Heart left ventricle (tissue), 16 donors: ENCODE results near the gene ATP5MC2. TPM values are rescaled to one million over a fixed set of nuclear protein-coding genes. Genes with fewer than 3 reads are reported as not detected.

Source experiments
- ATAC-seq, 4 donors: fragments of 200-7000 bp; cut with Tn5 transposase; one replicate each; pipeline ENCODE4 v1.9.1; 2020 to 2022; ENCODE audit warnings: moderate library complexity in 4 of 4, mild to moderate bottlenecking in 3 of 4, moderate number of reproducible peaks in 1 of 4
- DNase-seq, 5 donors: peaks; one replicate each; pipeline ENCODE4 v3.0.0-alpha.2; 2020
- H3K27ac ChIP-seq, 12 donors: fragments of 200-600 bp; sonication (generic) in 4 of 12; one replicate each; pipeline versions ENCODE4 v1.5.0 to v1.8.0; 2016 to 2022; ENCODE audit warnings: mild to moderate bottlenecking in 2 of 12
- H3K27me3 ChIP-seq, 9 donors: fragments of 200-600 bp; sonication (generic) in 2 of 9; one replicate each; pipeline versions ENCODE4 v1.5.1 to v1.8.0; 2016 to 2022; ENCODE audit warnings: mild to moderate bottlenecking in 3 of 9
- H3K36me3 ChIP-seq, 9 donors: fragments of 200-600 bp; sonication (generic) in 2 of 9; one replicate each; pipeline versions ENCODE4 v1.5.0 to v1.8.0; 2018 to 2022; ENCODE audit warnings: mild to moderate bottlenecking in 2 of 9
- H3K4me1 ChIP-seq, 12 donors: fragments of 200-600 bp; sonication (generic) in 4 of 12; one replicate each; pipeline versions ENCODE4 v1.5.0 to v1.8.0; 2016 to 2022; ENCODE audit warnings: mild to moderate bottlenecking in 3 of 12
- H3K4me3 ChIP-seq, 12 donors: fragments of 200-600 bp; sonication (generic) in 4 of 12; one replicate each; pipeline versions ENCODE4 v1.5.0 to v1.8.0; 2017 to 2022; ENCODE audit warnings: mild to moderate bottlenecking in 9 of 12, moderate library complexity in 4 of 12
- H3K9me3 ChIP-seq, 12 donors: fragments of 200-600 bp; sonication (generic) in 4 of 12; one replicate each; pipeline versions ENCODE4 v1.5.0 to v1.8.0; 2016 to 2022; ENCODE audit warnings: mild to moderate bottlenecking in 1 of 12
- POLR2A ChIP-seq, 2 donors: fragments of 450-650 bp; IDR thresholded peaks; one replicate each; pipeline ENCODE4 v1.6.1; 2017; ENCODE audit warnings: antibody characterized with exemption in 2 of 2, mild to moderate bottlenecking in 2 of 2, moderate library complexity in 2 of 2
- WGBS, 4 donors: extraction: QIAGEN DNeasy Blood & Tissue Kit in 2 of 4; methylation state at CpG; one replicate each; pipeline versions ENCODE4 v1.1.5 to v1.1.7; 2013 to 2018; 5-methylcytosine and 5-hydroxymethylcytosine counted together
- intact Hi-C, 10 donors: fragments of 100-400 bp; cut with DNase I; formaldehyde crosslinking; loops; one replicate each; pipeline versions ENCODE4 v1.11.1 to v1.14.2; 2022
- polyA plus RNA-seq, 2 donors: library from polyadenylated mRNA; stranded (reverse); fragments of 200-250 nt; gene quantifications; one replicate each; pipeline ENCODE4 v1.2.3, GENCODE V29; 2013
- total RNA-seq, 9 donors: library from RNA; depleted of rRNA in 2 of 9; stranded (reverse); fragments of >200 nt in 2 of 9; fragmentation: NEBNext Ultra II Directional in 3 of 9; extraction: Animal tissue kit (Norgen Biotek cat#: 25700) in 3 of 9; gene quantifications; one replicate each; pipeline versions ENCODE4 v1.1.0 to v1.2.4, GENCODE V29; 2016 to 2023
- TF ChIP-seq, protein P1 (sequence below), 12 donors: fragments of 200-600 bp; sonication (generic) in 4 of 12; IDR thresholded peaks; one replicate each; pipeline versions ENCODE4 v1.5.0 to v1.8.0; 2018 to 2022; ENCODE audit warnings: antibody characterized with exemption in 12 of 12, mild to moderate bottlenecking in 5 of 12
- donor health status: ischemic (EF 13 %, LVEDD 7.1; RV severe dilation, severe dysfunction).
- donor health status: healthy with polysubstance abuse.
- donor health status: DM: no; HTN: yes; CAD: no.
- donor health status: DM: no; HTN: no; CAD: no.
- donor health status: ischemic (EF 25% LVEDD 6.9; RV normal size, moderate dysfunction).
- donor health status: ischemic (EF 25% LVEDD 5.7; RV mildly dilated, moderate dysfunction).
- donor health status: healthy.
- donor health status: DM: yes; HTN: yes; CAD: no.
- donor health status: ischemic (EF 35%, LVEDD 5.7; RV mildly dilated, moderate dysfunction).
- donor health status: nonischemic (EF 11% LVEDD 7.7; RV severe dilation, severe dysfunction).
- donor health status: DM: yes; HTN: yes; CAD: no.
- donor health status: PGD.
- donor health status: ischemic (EF 29% LVEDD 5.4; RV normal size, mild dysfunction).
- donor health status: nonischemic (EF 23%, LVEDD 6.1; RV moderate dilation, normal function).

ATP5MC2 gene
- total and polyA plus RNA-seq, 11 donors: 392 to 753 (median 555) TPM

DNA sequence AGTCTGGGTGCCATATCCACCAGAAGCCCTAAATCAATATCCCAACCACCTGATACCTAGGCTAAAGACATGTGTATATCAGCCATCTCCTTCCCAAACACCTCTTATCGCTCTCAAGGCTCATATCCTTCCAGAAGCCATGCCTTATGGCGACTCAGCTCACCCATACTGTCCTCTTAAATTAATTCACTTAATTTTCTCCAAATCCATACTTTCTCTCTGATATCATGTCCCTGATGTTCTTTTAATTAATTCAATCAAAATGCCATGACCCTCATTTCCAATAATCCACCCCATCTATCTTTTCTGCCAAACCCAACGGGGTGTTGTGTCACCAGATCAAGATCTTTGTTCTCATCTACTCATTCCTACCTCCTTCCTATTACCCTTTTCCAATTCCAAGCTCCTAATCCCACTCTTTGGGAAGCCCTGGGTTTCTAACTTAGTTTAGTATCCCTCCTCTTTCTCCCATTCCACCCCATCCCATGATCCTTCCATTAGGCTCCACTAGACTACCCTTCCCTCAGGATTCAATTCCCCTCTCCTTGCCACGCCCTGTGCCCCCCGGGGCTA lies 50.4 kb downstream of the ATP5MC2 start:
- DNase-seq (no peak), ATAC-seq (no peak)
- 12 to 18% (median 16%) methylated on average over 5 of the region's 5 CpGs for WGBS, 4 donors
- peak overlapping the region; percentile 88 to 98 (median 96) for H3K27ac ChIP-seq
- TF ChIP-seq, protein P1, sequence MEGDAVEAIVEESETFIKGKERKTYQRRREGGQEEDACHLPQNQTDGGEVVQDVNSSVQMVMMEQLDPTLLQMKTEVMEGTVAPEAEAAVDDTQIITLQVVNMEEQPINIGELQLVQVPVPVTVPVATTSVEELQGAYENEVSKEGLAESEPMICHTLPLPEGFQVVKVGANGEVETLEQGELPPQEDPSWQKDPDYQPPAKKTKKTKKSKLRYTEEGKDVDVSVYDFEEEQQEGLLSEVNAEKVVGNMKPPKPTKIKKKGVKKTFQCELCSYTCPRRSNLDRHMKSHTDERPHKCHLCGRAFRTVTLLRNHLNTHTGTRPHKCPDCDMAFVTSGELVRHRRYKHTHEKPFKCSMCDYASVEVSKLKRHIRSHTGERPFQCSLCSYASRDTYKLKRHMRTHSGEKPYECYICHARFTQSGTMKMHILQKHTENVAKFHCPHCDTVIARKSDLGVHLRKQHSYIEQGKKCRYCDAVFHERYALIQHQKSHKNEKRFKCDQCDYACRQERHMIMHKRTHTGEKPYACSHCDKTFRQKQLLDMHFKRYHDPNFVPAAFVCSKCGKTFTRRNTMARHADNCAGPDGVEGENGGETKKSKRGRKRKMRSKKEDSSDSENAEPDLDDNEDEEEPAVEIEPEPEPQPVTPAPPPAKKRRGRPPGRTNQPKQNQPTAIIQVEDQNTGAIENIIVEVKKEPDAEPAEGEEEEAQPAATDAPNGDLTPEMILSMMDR (IDR thresholded peaks at IDR 0.05): no peak
- TF ChIP-seq POLR2A (IDR thresholded peaks at IDR 0.05): no peak
- no peaks in the 10 kb centered on the region for H3K9me3 ChIP-seq
- H3K36me3 ChIP-seq: peaks cover 0 to 9% (median 0%) of the 10 kb centered on the region in 9 donors
- intact Hi-C loops: loop anchor here in 8 of 10 donors (1.0 to 10.0 kb wide), 8 partner anchors 33 to 81 kb away; partner anchors contain the start of gene ATP5MC2 (in 7 of the 8)
- peak overlapping the region; percentile 49 to 94 (median 71) for H3K4me3 ChIP-seq
- no peaks in the 10 kb centered on the region for H3K27me3 ChIP-seq
- H3K4me1 ChIP-seq: peaks cover 0 to 54% (median 29%) of the 10 kb centered on the region in 12 donors

DNA sequence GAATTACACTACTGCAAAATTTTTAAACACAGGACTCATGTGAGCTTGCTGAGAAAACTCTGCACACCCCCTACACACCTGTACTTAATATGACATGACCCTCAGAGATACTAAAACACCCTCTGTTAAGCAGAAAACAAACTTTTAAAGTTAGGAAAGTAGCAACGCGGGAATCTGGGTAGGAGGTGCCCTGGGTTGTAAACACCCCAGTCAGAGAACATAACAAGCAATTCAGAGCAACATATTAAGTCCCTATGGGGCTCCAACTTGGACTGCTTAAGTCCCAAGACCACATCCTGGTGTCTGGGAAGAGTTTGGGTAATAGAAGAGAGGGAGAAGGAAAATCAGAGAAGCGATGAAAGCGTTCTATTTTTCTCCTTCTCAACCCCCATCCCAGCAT lies 50.9 kb downstream of the ATP5MC2 start:
- intact Hi-C loops: loop anchor here in 8 of 10 donors (1.0 to 10.0 kb wide), 8 partner anchors 34 to 80 kb away; partner anchors contain the start of gene ATP5MC2 (in 7 of the 8)
- peaks cover 0 to 9% (median 0%) of the 10 kb centered on the region in 9 donors for H3K36me3 ChIP-seq
- peaks cover 0 to 55% (median 29%) of the 10 kb centered on the region in 12 donors for H3K4me1 ChIP-seq
- ATAC-seq (no peak), DNase-seq (no peak)
- H3K27me3 ChIP-seq: no peaks in the 10 kb centered on the region
- peak overlapping the region; percentile 88 to 98 (median 96) for H3K27ac ChIP-seq
- H3K4me3 ChIP-seq: peak overlapping the region; percentile 49 to 94 (median 71)
- TF ChIP-seq POLR2A (IDR thresholded peaks at IDR 0.05): no peak
- TF ChIP-seq, protein P1 (IDR thresholded peaks at IDR 0.05): no peak
- WGBS, 4 donors: 31 to 49% (median 37%) methylated on average over 4 of the region's 4 CpGs
- H3K9me3 ChIP-seq: no peaks in the 10 kb centered on the region

DNA sequence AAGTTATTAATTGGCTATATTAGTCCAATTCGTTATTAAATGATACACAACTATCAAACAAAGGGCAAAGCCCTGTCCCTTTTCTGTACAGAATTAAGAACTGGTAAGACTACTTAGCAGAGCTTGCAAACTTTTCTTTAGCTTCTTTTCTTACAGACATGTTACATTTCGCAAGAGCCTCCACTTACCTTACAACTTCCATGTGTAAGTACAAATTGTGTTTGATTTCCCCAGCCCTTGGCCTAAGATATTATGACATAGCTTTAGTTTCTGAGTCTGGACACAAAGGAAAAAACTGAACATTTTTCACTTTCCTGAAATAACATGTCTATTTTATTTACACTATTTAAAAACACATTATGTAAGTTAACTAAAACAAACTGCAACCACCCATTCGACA lies 51.4 kb downstream of the ATP5MC2 start:
- 39 to 66% (median 48%) methylated on average over 3 of the region's 3 CpGs for WGBS, 4 donors
- peak overlapping the region; percentile 88 to 98 (median 96) for H3K27ac ChIP-seq
- intact Hi-C loops: loop anchor here in 7 of 10 donors (2.0 to 10.0 kb wide), 5 partner anchors 34 to 80 kb away; partner anchors contain the start of gene ATP5MC2 (in 2 of the 7)

More for the DNA sequence above, 51.4 kb downstream of the ATP5MC2 start:
- H3K4me3 ChIP-seq: peak overlapping the region in 10 of 12 donors; percentile 66 to 94 (median 74)
- DNase-seq: no peak
- H3K36me3 ChIP-seq: peaks cover 0 to 9% (median 0%) of the 10 kb centered on the region in 9 donors
- TF ChIP-seq, protein P1 (IDR thresholded peaks at IDR 0.05): no peak
- no peak for TF ChIP-seq POLR2A (IDR thresholded peaks at IDR 0.05)
- H3K9me3 ChIP-seq: no peaks in the 10 kb centered on the region
- peaks cover 0 to 60% (median 29%) of the 10 kb centered on the region in 12 donors for H3K4me1 ChIP-seq
- no peaks in the 10 kb centered on the region for H3K27me3 ChIP-seq
- no peak for ATAC-seq
